MCF 10A (cell line): Measurements from ENCODE around the gene LSM11. TPM values are rescaled to one million over a fixed set of nuclear protein-coding genes. Genes with fewer than 3 reads are reported as not detected.

Experiments used
- BruUV-seq: library from RNA; stranded (reverse); fragments of 400-500 nt; replicated peaks from 2 replicates; lab custom pipeline; 2021; lab: Mats Ljungman, UMichigan
- CTCF ChIA-PET: fragments of 300-600 bp; sonication (Branson Sonifier 250); formaldehyde crosslinking; extraction: SDS; loops from one replicate; lab custom pipeline; 2021; ENCODE audit warnings: antibody characterized with exemption, inconsistent platforms; lab: Yijun Ruan, JAX
- POLR2A ChIA-PET: fragments of 300-600, 350-650 bp; sonication (Branson Sonifier 250); formaldehyde crosslinking; extraction: SDS; loops from one replicate; lab custom pipeline; 2020; ENCODE audit warnings: antibody characterized with exemption, inconsistent platforms; lab: Yijun Ruan, JAX
- DNase-seq: peaks from one replicate; pipeline ENCODE4 v3.0.0-alpha.2; 2018; ENCODE audit not compliant: unreplicated experiment
- H3K27ac Mint-ChIP-seq: one replicate; pipeline ENCODE4 v1.8.0; 2022; ENCODE audit warnings: mild to moderate bottlenecking, low read depth, mixed read lengths; ENCODE audit not compliant: unreplicated experiment
- H3K27me3 Mint-ChIP-seq: one replicate; pipeline ENCODE4 v1.8.0; 2022; ENCODE audit warnings: mixed read lengths; ENCODE audit not compliant: insufficient read depth, unreplicated experiment
- H3K36me3 Mint-ChIP-seq: one replicate; pipeline ENCODE4 v1.8.0; 2022; ENCODE audit warnings: mild to moderate bottlenecking, moderate library complexity, mixed read lengths; ENCODE audit not compliant: insufficient read depth, unreplicated experiment
- H3K4me1 Mint-ChIP-seq: one replicate; pipeline ENCODE4 v1.8.0; 2022; ENCODE audit warnings: mixed read lengths; ENCODE audit not compliant: insufficient read depth, unreplicated experiment
- H3K4me3 Mint-ChIP-seq: one replicate; pipeline ENCODE4 v1.8.0; 2022; ENCODE audit warnings: mild to moderate bottlenecking, moderate library complexity, mixed read lengths; ENCODE audit not compliant: unreplicated experiment
- H3K9me3 Mint-ChIP-seq: one replicate; pipeline ENCODE4 v1.8.0; 2022; ENCODE audit warnings: mixed read lengths; ENCODE audit not compliant: unreplicated experiment
- intact Hi-C: fragments of 100-400 bp; cut with micrococcal nuclease; formaldehyde crosslinking; loops from 2 replicates; pipeline ENCODE4 v1.14.1; 2022
- total RNA-seq: library from RNA; stranded (reverse); gene quantifications from 2 replicates; pipeline ENCODE4 v1.2.3, GENCODE V29; 2022
- TF ChIP-seq, protein P1 (sequence below): fragments of 200-600 bp; IDR thresholded peaks from one replicate; pipeline ENCODE4 v1.8.0; 2022; ENCODE audit warnings: antibody characterized with exemption, mild to moderate bottlenecking; ENCODE audit not compliant: unreplicated experiment

Gene LSM11
- total RNA-seq, 1 experiment from 2014 or later = 3.4 TPM

DNA sequence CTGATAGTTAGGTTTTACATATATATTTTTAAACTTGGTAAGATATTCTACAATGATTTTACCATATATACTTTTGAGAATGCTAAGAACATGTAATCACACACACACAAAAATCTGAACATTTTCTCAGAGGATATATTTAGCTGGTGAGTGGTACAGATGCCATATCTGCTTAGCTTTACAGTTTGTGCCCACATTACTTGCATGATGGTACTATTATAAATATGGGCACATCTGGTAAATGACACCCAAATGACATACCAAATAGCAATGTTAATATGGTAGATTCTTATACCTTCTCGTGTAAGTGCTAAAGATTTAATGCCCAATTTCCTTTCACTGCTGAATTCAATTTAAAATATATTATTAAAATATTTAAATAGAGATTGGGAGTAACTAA, 56.6 kb downstream of the LSM11 start:
- TF ChIP-seq, protein P1, sequence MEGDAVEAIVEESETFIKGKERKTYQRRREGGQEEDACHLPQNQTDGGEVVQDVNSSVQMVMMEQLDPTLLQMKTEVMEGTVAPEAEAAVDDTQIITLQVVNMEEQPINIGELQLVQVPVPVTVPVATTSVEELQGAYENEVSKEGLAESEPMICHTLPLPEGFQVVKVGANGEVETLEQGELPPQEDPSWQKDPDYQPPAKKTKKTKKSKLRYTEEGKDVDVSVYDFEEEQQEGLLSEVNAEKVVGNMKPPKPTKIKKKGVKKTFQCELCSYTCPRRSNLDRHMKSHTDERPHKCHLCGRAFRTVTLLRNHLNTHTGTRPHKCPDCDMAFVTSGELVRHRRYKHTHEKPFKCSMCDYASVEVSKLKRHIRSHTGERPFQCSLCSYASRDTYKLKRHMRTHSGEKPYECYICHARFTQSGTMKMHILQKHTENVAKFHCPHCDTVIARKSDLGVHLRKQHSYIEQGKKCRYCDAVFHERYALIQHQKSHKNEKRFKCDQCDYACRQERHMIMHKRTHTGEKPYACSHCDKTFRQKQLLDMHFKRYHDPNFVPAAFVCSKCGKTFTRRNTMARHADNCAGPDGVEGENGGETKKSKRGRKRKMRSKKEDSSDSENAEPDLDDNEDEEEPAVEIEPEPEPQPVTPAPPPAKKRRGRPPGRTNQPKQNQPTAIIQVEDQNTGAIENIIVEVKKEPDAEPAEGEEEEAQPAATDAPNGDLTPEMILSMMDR = no peak
- Mint-ChIP-seq H3K4me3 (no peak overlapping the region), H3K4me1 (no peaks in the 10 kb centered on the region), H3K36me3 (peaks cover 66% of the 10 kb centered on the region), H3K9me3 (no peaks in the 10 kb centered on the region), H3K27me3 (no peaks in the 10 kb centered on the region), H3K27ac (no peak overlapping the region)
- BruUV-seq = no TSS peak
- ChIA-PET POLR2A (no interaction called here), CTCF (interaction anchor here (0.5 to 1.3 kb wide), 3 partner anchors 18 to 254 kb away, joined by 3 to 6 read pairs (median 4); no protein-coding TSS in a partner anchor)
- intact Hi-C loops = no loop called here
- DNase-seq = no peak

DNA sequence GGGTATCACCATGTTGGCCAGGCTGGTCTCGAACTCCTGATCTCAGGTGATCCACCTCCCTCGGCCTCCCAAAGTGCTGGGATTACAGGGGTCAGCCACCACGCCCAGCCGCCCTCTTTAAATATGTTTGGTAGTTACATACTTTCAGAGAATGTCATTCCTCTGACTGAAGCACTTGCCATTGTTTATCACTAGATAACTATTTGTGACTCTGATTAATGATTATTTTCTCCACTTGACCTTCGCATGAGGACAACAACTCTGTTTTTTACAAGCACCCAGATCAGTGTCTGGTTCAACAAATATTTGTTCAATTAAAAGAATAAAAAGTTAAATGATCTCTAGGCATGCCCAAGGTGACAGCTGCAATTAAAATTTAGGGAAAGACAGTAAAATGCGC, 59.2 kb downstream of the LSM11 start:
- TF ChIP-seq, protein P1 = no peak
- Mint-ChIP-seq H3K36me3 (peaks cover 64% of the 10 kb centered on the region), H3K27me3 (no peaks in the 10 kb centered on the region), H3K4me3 (no peak overlapping the region), H3K27ac (no peak overlapping the region), H3K4me1 (no peaks in the 10 kb centered on the region), H3K9me3 (no peaks in the 10 kb centered on the region)
- ChIA-PET POLR2A (interaction anchor here (1.8 kb wide), 1 partner anchor 9 kb away, joined by 4 read pairs; no protein-coding TSS in a partner anchor), CTCF (interaction anchor here (2.0 to 3.0 kb wide), 3 partner anchors 11 to 146 kb away, joined by 6 to 15 read pairs (median 11); no protein-coding TSS in a partner anchor)
- DNase-seq = no peak
- intact Hi-C loops = no loop called here
- BruUV-seq = no TSS peak

DNA sequence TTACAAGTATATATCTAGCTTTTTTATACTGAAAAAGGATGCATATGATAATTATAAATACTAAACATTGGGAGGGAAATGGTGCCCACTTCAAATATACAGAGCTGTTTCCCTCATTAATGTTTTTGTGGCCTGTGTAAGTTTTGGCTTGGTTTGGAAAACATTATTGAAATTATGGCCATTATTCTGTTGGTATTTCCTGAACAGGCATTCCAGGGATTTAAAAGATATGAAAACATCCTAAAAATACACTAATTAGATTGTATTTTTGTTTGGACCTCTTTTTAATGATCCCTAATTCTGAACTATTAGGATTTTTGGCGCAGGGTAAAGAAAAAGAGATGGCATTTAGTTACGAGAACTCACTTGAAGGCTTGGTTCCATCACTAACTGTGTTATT, 64.5 kb downstream of the LSM11 start:
- Mint-ChIP-seq H3K36me3 (peaks cover 83% of the 10 kb centered on the region), H3K4me1 (no peaks in the 10 kb centered on the region), H3K4me3 (no peak overlapping the region), H3K27me3 (no peaks in the 10 kb centered on the region), H3K9me3 (no peaks in the 10 kb centered on the region), H3K27ac (no peak overlapping the region)
- intact Hi-C loops = no loop called here
- BruUV-seq = no TSS peak
- no peak for DNase-seq
- ChIA-PET CTCF (interaction anchor here (0.7 to 1.8 kb wide), 7 partner anchors 9 to 187 kb away, joined by 3 to 9 read pairs (median 3); no protein-coding TSS in a partner anchor), POLR2A (interaction anchor here (0.9 to 1.6 kb wide), 2 partner anchors 11 to 142 kb away, joined by 3 to 6 read pairs; no protein-coding TSS in a partner anchor)
- TF ChIP-seq, protein P1 = no peak

Other genes starting within 250 kb of the LSM11 start
- gene ADAM19, start 167.9 kb upstream of the LSM11 start, total RNA-seq = 0.47 and 0.96 TPM in 2 replicates
- 0.15 TPM in 1 of 2 replicates, not detected in the other for gene SOX30, start 91.3 kb upstream of the LSM11 start, total RNA-seq
- gene C5orf52, start 72.2 kb upstream of the LSM11 start, total RNA-seq = not detected in 2 replicates
- 21.1 and 29.9 TPM in 2 replicates for gene THG1L, start 12.3 kb upstream of the LSM11 start, total RNA-seq
- gene CLINT1, start 115.4 kb downstream of the LSM11 start, total RNA-seq = 170 and 176 TPM in 2 replicates